Fibroblast of lung (primary cell): ENCODE measurements around the gene DYRK1A. TPM values are rescaled to one million over a fixed set of nuclear protein-coding genes. Genes with fewer than 3 reads are reported as not detected.

ENCODE experiments used
- DNase-seq, 2 donors: peaks; one replicate each; pipeline versions ENCODE4 v3.0.0 to v3.0.0-alpha.2; 2010; ENCODE audit warnings: low read depth in 2 of 2
- H2AFZ ChIP-seq: 2 replicates; pipeline ENCODE4 v1.5.1; 2012; ENCODE audit warnings: low read length, control low read depth, inconsistent platforms
- H3K27ac ChIP-seq: 2 replicates; pipeline ENCODE4 v1.5.1; 2011; ENCODE audit warnings: low read length, control low read depth; ENCODE audit not compliant: insufficient read depth
- H3K27me3 ChIP-seq: 2 replicates; pipeline ENCODE4 v1.5.1; 2011; ENCODE audit warnings: mild to moderate bottlenecking, low read length; ENCODE audit not compliant: control insufficient read depth, insufficient read depth
- H3K36me3 ChIP-seq: 2 replicates; pipeline ENCODE4 v1.5.1; 2011; ENCODE audit warnings: low read length; ENCODE audit not compliant: control insufficient read depth, insufficient read depth
- H3K4me1 ChIP-seq: 2 replicates; pipeline ENCODE4 v1.5.1; 2011; ENCODE audit warnings: low read length; ENCODE audit not compliant: control insufficient read depth, insufficient read depth; ENCODE audit errors: extremely low read depth
- H3K4me2 ChIP-seq: 2 replicates; pipeline ENCODE4 v1.5.1; 2011; ENCODE audit warnings: low read length, control low read depth; ENCODE audit not compliant: insufficient read depth; ENCODE audit errors: extremely low read depth
- H3K4me3 ChIP-seq, 4 experiments: fragments of 200-600 bp in 1 of 4; sonication (generic) in 1 of 4; replicated peaks in 1 of 4; 2 replicates each; pipeline ENCODE4 v1.5.1; 2011 to 2016; ENCODE audit warnings: low read length in 4 of 4, low read depth in 3 of 4, mild to moderate bottlenecking in 3 of 4, control low read depth in 2 of 4, inconsistent platforms in 1 of 4, mixed read lengths in 1 of 4; ENCODE audit not compliant: insufficient read depth in 1 of 4; ENCODE audit errors: control extremely low read depth in 1 of 4
- H3K79me2 ChIP-seq: 2 replicates; pipeline ENCODE4 v1.5.1; 2012; ENCODE audit warnings: mild to moderate bottlenecking, low read length, inconsistent platforms; ENCODE audit not compliant: control insufficient read depth, insufficient read depth
- H3K9ac ChIP-seq: 2 replicates; pipeline ENCODE4 v1.5.1; 2011; ENCODE audit warnings: mild to moderate bottlenecking, low read length, control low read depth; ENCODE audit not compliant: insufficient read depth
- H3K9me3 ChIP-seq: 2 replicates; pipeline ENCODE4 v1.5.1; 2012; ENCODE audit warnings: low read depth, low read length; ENCODE audit not compliant: control insufficient read depth, insufficient read depth
- H4K20me1 ChIP-seq: 2 replicates; pipeline ENCODE4 v1.5.1; 2011; ENCODE audit warnings: low read length; ENCODE audit not compliant: control insufficient read depth, insufficient read depth; ENCODE audit errors: extremely low read depth
- EZH2 ChIP-seq: IDR thresholded peaks from 2 replicates; pipeline ENCODE4 v1.5.1; 2012; ENCODE audit warnings: low read length, control low read depth, mild to moderate bottlenecking; ENCODE audit errors: missing control alignments
- polyA plus RNA-seq, 2 donors: library from polyadenylated mRNA; depleted of rRNA in 1 of 2; stranded (reverse) in 1 of 2; unstranded in 1 of 2; fragments of >200 nt; gene quantifications; 2 replicates each; pipeline ENCODE4 v1.2.1, GENCODE V29; 2011 to 2012; ENCODE audit warnings: missing spikeins in 1 of 2
- total RNA-seq: library from RNA; depleted of rRNA; stranded (reverse); fragments of >200 nt; gene quantifications from 2 replicates; pipeline ENCODE4 v1.2.1, GENCODE V29; 2014
- TF ChIP-seq, protein P1 (sequence below), 2 donors: IDR thresholded peaks in 1 of 2; conservative IDR thresholded peaks in 1 of 2; 1 replicate in 1 of 2; 2 replicates in 1 of 2; pipeline ENCODE4 v1.5.1; 2011 to 2012; ENCODE audit warnings: low read length in 2 of 2, control low read depth in 1 of 2, inconsistent platforms in 1 of 2, low read depth in 1 of 2, mild to moderate bottlenecking in 1 of 2

The DYRK1A gene
- total and polyA plus RNA-seq, 2 donors (not counting 1 experiment from before 2014, with no cell fraction given), result 45.9 to 64.1 TPM

GRCh38 chr21:37460196-37460595 lies 93.6 kb downstream of the DYRK1A start:
- no peaks in the 10 kb centered on the region for H4K20me1 ChIP-seq
- peak overlapping the region; percentile 17 for H3K4me2 ChIP-seq
- peaks cover 91% of the 10 kb centered on the region for H3K79me2 ChIP-seq
- no peak overlapping the region for H3K4me3 ChIP-seq
- H3K9ac ChIP-seq, result no peak overlapping the region
- peak overlapping the region; percentile 8 for H3K27ac ChIP-seq
- no peaks in the 10 kb centered on the region for H3K27me3 ChIP-seq
- TF ChIP-seq, protein P1, sequence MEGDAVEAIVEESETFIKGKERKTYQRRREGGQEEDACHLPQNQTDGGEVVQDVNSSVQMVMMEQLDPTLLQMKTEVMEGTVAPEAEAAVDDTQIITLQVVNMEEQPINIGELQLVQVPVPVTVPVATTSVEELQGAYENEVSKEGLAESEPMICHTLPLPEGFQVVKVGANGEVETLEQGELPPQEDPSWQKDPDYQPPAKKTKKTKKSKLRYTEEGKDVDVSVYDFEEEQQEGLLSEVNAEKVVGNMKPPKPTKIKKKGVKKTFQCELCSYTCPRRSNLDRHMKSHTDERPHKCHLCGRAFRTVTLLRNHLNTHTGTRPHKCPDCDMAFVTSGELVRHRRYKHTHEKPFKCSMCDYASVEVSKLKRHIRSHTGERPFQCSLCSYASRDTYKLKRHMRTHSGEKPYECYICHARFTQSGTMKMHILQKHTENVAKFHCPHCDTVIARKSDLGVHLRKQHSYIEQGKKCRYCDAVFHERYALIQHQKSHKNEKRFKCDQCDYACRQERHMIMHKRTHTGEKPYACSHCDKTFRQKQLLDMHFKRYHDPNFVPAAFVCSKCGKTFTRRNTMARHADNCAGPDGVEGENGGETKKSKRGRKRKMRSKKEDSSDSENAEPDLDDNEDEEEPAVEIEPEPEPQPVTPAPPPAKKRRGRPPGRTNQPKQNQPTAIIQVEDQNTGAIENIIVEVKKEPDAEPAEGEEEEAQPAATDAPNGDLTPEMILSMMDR (conservative IDR thresholded peaks at IDR 0.05 in 1 of 2, IDR thresholded peaks at IDR 0.05 in 1 of 2; ENCODE audit: low read depth in 1 of 2, low read length in 2 of 2), result no peak
- no peak for TF ChIP-seq EZH2
- H2AFZ ChIP-seq, result no peak overlapping the region
- no peak for DNase-seq
- H3K9me3 ChIP-seq, result no peaks in the 10 kb centered on the region
- peaks cover 11% of the 10 kb centered on the region for H3K4me1 ChIP-seq
- H3K36me3 ChIP-seq, result no peaks in the 10 kb centered on the region

GRCh38 chr21:37461479-37461878 lies 94.9 kb downstream of the DYRK1A start:
- TF ChIP-seq, protein P1 (conservative IDR thresholded peaks at IDR 0.05 in 1 of 2, IDR thresholded peaks at IDR 0.05 in 1 of 2; ENCODE audit: low read depth in 1 of 2, low read length in 2 of 2), result no peak
- TF ChIP-seq EZH2, result no peak
- Histone ChIP-seq H3K36me3 (no peaks in the 10 kb centered on the region), H4K20me1 (peaks cover 3% of the 10 kb centered on the region), H3K4me2 (no peak overlapping the region), H3K27me3 (no peaks in the 10 kb centered on the region), H3K9ac (no peak overlapping the region), H3K4me1 (peaks cover 11% of the 10 kb centered on the region), H3K27ac (no peak overlapping the region), H3K4me3 (no peak overlapping the region), H3K79me2 (peaks cover 92% of the 10 kb centered on the region), H2AFZ (no peak overlapping the region), H3K9me3 (no peaks in the 10 kb centered on the region)
- DNase-seq, result peak in 1 of 2 donors; percentile 44

- H3K27me3 ChIP-seq, result no peaks in the 10 kb centered on the region
- H3K9ac ChIP-seq, result no peak overlapping the region
- peaks cover 11% of the 10 kb centered on the region for H3K4me1 ChIP-seq
- peaks cover 90% of the 10 kb centered on the region for H3K79me2 ChIP-seq
- peaks cover 3% of the 10 kb centered on the region for H4K20me1 ChIP-seq
- peak overlapping the region; percentile 1 for H3K27ac ChIP-seq
- no peak for DNase-seq
- no peak overlapping the region for H3K4me3 ChIP-seq
- TF ChIP-seq EZH2, result no peak
- TF ChIP-seq, protein P1 (conservative IDR thresholded peaks at IDR 0.05 in 1 of 2, IDR thresholded peaks at IDR 0.05 in 1 of 2; ENCODE audit: low read depth in 1 of 2, low read length in 2 of 2), result no peak
- H2AFZ ChIP-seq, result no peak overlapping the region
- peak overlapping the region; percentile 9 for H3K4me2 ChIP-seq
- H3K9me3 ChIP-seq, result no peaks in the 10 kb centered on the region
- no peaks in the 10 kb centered on the region for H3K36me3 ChIP-seq
Observed at GRCh38 chr21:37462087-37462861, 95.7 kb downstream of the DYRK1A start.
